GM12801 (cell line): ENCODE measurements around the gene ERAL1.

ENCODE experiments used
- TF ChIP-seq, protein P1 (sequence below): IDR thresholded peaks from one replicate; pipeline ENCODE4 v1.5.1; 2011; ENCODE audit warnings: control low read depth; ENCODE audit not compliant: insufficient read length; ENCODE audit errors: extremely low read depth

ERAL1 gene

DNA sequence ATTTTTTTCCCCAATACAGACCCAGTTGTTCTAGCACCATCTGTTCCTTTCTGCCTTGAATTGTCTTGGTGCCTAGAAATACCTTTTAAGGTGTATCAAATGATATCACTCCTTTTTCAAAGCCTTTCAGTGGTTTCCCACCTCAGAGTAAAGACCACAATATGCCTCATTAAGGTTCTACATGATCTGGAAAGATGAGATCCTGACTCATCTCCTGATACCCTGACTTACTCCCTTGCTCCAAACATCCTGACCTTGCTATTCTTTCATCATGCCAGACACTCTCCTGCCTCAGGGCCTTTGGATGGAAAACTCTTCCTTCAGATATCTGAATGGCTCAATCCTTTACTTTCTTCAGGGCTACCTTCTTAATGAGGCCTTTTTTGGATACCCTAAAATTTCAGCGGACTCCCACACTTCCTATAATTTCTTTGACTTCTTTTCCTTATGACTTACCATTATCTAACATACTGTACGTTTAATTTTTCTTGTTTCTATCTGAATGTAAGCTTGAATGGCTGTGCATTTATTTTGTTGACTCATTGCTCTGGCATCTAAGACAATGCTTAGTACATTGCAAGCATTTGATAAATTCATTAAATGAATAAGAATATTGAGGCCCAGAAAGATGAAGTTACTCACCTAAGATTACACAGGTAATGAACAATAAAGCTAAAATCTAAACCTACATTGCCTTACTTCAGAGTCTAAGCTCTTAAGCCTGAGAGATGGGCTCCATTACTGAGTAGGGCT is 23.5 kb downstream of the ERAL1 start:
- TF ChIP-seq, protein P1, sequence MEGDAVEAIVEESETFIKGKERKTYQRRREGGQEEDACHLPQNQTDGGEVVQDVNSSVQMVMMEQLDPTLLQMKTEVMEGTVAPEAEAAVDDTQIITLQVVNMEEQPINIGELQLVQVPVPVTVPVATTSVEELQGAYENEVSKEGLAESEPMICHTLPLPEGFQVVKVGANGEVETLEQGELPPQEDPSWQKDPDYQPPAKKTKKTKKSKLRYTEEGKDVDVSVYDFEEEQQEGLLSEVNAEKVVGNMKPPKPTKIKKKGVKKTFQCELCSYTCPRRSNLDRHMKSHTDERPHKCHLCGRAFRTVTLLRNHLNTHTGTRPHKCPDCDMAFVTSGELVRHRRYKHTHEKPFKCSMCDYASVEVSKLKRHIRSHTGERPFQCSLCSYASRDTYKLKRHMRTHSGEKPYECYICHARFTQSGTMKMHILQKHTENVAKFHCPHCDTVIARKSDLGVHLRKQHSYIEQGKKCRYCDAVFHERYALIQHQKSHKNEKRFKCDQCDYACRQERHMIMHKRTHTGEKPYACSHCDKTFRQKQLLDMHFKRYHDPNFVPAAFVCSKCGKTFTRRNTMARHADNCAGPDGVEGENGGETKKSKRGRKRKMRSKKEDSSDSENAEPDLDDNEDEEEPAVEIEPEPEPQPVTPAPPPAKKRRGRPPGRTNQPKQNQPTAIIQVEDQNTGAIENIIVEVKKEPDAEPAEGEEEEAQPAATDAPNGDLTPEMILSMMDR: no peak

DNA sequence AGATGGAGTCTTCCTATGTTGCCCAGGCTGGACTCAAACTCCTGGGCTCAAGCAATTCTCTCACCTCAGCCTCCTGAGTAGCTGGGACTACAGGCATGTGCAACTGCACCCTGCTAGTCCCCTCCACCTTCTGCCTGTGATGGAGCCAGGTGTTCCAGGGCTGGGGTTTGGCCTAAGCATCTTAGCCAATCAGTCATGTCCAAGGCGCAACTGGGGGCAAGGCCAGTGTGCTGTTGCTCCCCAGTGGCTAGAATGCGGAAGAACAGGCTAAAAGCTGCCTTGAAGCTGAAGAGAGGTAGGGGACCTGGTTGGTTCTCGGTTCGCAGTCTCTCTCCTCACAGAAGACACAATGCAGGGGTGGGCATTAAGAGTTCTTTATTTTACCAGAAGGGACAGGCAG is 24.2 kb downstream of the ERAL1 start:
- TF ChIP-seq, protein P1: no peak

DNA sequence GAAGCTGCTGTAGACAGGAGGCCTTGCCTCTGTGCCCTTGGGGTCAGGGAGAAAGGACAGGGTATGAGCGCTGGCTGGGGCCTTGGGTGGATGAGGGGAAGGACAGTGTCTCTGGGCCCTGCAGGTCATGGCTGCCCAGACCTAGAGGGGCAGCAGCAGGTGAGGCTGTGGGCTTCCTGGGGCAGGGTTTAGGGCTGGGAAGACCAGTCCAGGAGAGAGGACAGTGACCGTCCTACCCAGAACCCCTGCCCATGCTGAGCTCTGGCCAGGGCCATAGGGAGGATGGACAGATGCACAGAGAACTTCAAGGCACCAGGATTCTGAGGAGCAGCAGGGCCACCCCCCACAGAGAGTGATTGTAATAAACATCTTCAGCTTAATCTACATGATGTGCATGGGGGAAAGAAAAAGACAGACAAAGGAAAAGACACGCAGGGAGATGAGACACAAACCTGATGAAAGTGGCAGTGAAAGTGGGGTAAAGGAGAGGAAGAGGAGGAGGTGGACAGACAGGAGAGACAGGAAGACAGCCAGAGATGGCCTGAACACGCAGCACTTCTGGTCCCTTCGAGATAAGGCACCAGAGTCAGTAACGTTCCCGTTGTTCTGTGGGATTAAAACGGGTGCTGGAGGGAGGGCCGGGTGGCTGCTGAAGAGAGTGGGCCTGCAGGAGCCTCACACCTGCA is 25.2 kb downstream of the ERAL1 start:
- TF ChIP-seq, protein P1: no peak

DNA sequence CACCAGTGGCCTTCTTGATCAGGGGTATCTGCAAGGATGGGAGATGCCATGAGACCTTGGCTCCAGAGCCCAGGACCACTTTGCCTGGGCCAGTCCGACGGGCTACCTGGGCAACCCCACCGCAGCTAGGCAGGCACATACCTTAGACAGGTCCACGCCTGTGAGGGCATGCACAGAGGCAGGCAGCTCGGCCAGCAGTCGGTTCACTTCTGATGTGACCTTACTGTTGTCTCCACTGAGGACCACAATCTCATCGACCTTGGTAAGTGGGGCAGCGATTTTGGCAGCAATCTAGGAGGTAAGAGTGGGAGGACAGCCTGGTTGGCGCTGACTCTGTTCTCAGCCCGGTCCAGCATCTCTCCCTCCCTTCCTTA is 25.7 kb downstream of the ERAL1 start:
- TF ChIP-seq, protein P1: no peak

DNA sequence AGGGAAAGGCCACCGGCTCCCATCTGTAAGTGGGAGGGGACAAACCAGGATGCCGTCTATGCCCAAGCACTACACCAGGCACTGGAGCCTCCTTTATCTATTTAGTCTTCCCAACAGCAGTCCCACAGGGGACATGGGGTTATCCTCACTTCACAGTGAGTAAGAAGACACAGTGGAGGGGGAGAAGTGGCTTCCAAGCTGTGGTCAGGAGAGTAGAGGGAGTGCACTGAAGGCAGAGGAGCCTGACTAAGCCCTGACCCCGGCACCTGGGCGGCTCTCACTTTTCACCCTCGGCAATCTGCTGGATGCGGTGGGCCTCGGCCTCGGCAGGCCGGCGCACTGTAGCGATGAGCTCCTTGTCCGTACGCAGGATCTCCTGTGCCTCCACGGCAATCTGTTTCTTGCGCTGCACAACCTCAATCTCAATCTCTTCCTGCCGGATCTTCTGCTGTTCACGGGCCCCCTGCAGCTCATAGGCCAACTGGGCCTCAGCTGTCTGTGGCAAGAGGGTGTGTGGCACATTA is 26.8 kb downstream of the ERAL1 start:
- TF ChIP-seq, protein P1: no peak

DNA sequence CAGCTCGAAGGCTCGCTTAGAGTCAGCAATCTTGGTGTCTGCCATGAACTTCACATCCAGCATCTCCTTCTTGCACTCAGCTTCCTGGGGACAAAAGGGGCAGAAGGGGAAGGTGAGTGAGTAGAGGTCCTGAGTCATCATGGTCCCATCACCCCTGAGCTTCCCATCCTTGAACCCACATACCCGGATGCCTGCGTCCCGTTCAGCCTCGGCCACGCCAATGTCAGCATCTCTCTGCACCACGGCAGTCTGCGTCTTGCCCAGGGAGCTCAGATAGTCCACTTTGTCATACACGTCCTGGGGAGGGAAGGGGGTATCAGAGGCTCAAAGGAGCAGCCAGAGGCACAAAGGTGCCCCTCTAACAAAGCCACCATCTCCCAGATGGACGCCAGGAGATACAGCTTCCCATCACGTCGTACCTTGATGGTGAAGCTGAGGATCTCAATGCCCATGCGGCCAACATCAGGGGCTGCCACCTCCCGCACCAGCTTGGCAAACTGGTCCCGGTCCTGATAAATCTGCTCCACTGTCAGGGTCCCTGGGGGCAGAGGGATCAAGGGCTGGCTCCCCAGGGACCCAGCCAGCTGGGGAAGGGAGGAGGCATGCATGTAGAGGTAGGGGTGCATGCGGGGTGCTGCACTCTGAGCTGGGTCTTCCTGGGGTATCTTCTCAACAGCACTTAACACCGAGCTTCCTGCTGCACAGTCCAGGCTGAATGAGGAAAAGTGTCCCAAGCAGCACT is 27.5 kb downstream of the ERAL1 start:
- TF ChIP-seq, protein P1: no peak
